Measurements from ENCODE around the gene YJEFN3.

DNA sequence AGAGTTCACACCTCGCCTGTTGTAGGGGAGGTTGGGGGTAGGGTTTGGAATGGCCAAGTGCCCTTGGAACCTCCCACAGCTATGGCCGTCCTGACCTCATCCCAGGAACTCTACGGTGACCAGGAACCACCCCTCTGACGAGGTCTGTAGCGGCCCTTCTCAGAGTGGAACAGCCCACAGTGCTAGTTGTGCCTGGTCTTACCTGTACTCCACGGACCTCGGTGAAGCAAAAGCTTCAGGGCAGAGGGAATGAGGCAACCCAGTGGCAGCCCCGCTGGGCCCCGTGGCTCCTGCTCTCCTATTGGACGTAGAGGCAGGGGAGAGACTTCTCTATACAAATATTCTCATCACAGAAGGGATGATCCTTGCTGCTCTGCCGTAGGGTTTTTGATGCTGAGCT is 20.5 kb upstream of the YJEFN3 start:
- TF ChIP-seq, protein P1, sequence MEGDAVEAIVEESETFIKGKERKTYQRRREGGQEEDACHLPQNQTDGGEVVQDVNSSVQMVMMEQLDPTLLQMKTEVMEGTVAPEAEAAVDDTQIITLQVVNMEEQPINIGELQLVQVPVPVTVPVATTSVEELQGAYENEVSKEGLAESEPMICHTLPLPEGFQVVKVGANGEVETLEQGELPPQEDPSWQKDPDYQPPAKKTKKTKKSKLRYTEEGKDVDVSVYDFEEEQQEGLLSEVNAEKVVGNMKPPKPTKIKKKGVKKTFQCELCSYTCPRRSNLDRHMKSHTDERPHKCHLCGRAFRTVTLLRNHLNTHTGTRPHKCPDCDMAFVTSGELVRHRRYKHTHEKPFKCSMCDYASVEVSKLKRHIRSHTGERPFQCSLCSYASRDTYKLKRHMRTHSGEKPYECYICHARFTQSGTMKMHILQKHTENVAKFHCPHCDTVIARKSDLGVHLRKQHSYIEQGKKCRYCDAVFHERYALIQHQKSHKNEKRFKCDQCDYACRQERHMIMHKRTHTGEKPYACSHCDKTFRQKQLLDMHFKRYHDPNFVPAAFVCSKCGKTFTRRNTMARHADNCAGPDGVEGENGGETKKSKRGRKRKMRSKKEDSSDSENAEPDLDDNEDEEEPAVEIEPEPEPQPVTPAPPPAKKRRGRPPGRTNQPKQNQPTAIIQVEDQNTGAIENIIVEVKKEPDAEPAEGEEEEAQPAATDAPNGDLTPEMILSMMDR (IDR thresholded peaks at IDR 0.05), result no peak
- TF ChIP-seq POLR2A (IDR thresholded peaks at IDR 0.05), result no peak

All from esophagus squamous epithelium (tissue), 4 donors.